Chondrocyte (in vitro differentiated cells): ENCODE measurements around the gene SLAMF6. TPM values are rescaled to one million over a fixed set of nuclear protein-coding genes. Genes with fewer than 3 reads are reported as not detected.

ENCODE experiments used
- DNase-seq: peaks from one replicate; pipeline ENCODE4 v3.0.0; 2021; ENCODE audit warnings: mixed read lengths, low spot score
- H3K27ac Mint-ChIP-seq: one replicate; pipeline ENCODE4 v1.8.0; 2021; ENCODE audit warnings: mild to moderate bottlenecking, moderate library complexity, mixed read lengths; ENCODE audit not compliant: unreplicated experiment
- H3K27me3 Mint-ChIP-seq: 2 replicates; pipeline ENCODE4 v1.8.0; 2021; ENCODE audit warnings: low read depth, mixed read lengths
- H3K36me3 Mint-ChIP-seq: 2 replicates; pipeline ENCODE4 v1.8.0; 2021; ENCODE audit warnings: low read depth, mixed read lengths
- H3K4me1 Mint-ChIP-seq: 2 replicates; pipeline ENCODE4 v1.8.0; 2021; ENCODE audit warnings: low read depth, mild to moderate bottlenecking, mixed read lengths
- H3K4me3 Mint-ChIP-seq: one replicate; pipeline ENCODE4 v1.8.0; 2021; ENCODE audit warnings: mild to moderate bottlenecking, moderate library complexity, mixed read lengths; ENCODE audit not compliant: unreplicated experiment
- H3K9me3 Mint-ChIP-seq: 2 replicates; pipeline ENCODE4 v1.8.0; 2021; ENCODE audit warnings: low read depth, mixed read lengths
- CTCF ChIP-seq: fragments of 200-600 bp; sonication (generic); IDR thresholded peaks from 2 replicates; pipeline ENCODE4 v1.5.0; 2021; ENCODE audit warnings: antibody characterized with exemption, mild to moderate bottlenecking, moderate library complexity
- total RNA-seq: library from RNA; stranded (reverse); gene quantifications from 3 replicates; pipeline ENCODE4 v1.2.1, GENCODE V29; 2021

The SLAMF6 gene
- total RNA-seq, 1 donor from 2014 or later = not detected

- peaks cover 16% of the 10 kb centered on the region for H3K27me3 Mint-ChIP-seq
- no peak overlapping the region for H3K27ac Mint-ChIP-seq
- no peaks in the 10 kb centered on the region for H3K4me1 Mint-ChIP-seq
- H3K4me3 Mint-ChIP-seq = no peak overlapping the region
- no peaks in the 10 kb centered on the region for H3K9me3 Mint-ChIP-seq
- TF ChIP-seq CTCF = no peak
- DNase-seq = no peak
- no peaks in the 10 kb centered on the region for H3K36me3 Mint-ChIP-seq
Observed at GRCh38 chr1:160467576-160467975, 55.5 kb downstream of the SLAMF6 start.

GRCh38 chr1:160466961-160467360, 56.1 kb downstream of the SLAMF6 start:
- Mint-ChIP-seq H3K9me3 (no peaks in the 10 kb centered on the region), H3K36me3 (no peaks in the 10 kb centered on the region), H3K27ac (no peak overlapping the region), H3K4me3 (no peak overlapping the region), H3K27me3 (peaks cover 17% of the 10 kb centered on the region), H3K4me1 (no peaks in the 10 kb centered on the region)
- no peak for TF ChIP-seq CTCF
- no peak for DNase-seq

GRCh38 chr1:160465123-160465522, 57.9 kb downstream of the SLAMF6 start:
- no peaks in the 10 kb centered on the region for H3K9me3 Mint-ChIP-seq
- H3K4me1 Mint-ChIP-seq = no peaks in the 10 kb centered on the region
- peaks cover 21% of the 10 kb centered on the region for H3K27me3 Mint-ChIP-seq
- no peak for TF ChIP-seq CTCF
- DNase-seq = no peak
- no peak overlapping the region for H3K27ac Mint-ChIP-seq
- H3K36me3 Mint-ChIP-seq = no peaks in the 10 kb centered on the region
- no peak overlapping the region for H3K4me3 Mint-ChIP-seq

GRCh38 chr1:160460683-160461287, 62.3 kb downstream of the SLAMF6 start:
- no peak for TF ChIP-seq CTCF
- Mint-ChIP-seq H3K4me1 (no peaks in the 10 kb centered on the region), H3K4me3 (no peak overlapping the region), H3K36me3 (no peaks in the 10 kb centered on the region), H3K9me3 (no peaks in the 10 kb centered on the region), H3K27ac (no peak overlapping the region), H3K27me3 (peaks cover 19% of the 10 kb centered on the region)
- no peak for DNase-seq

- no peaks in the 10 kb centered on the region for H3K9me3 Mint-ChIP-seq
- peaks cover 19% of the 10 kb centered on the region for H3K27me3 Mint-ChIP-seq
- TF ChIP-seq CTCF = no peak
- no peak for DNase-seq
- no peak overlapping the region for H3K27ac Mint-ChIP-seq
- no peaks in the 10 kb centered on the region for H3K36me3 Mint-ChIP-seq
- H3K4me3 Mint-ChIP-seq = no peak overlapping the region
- no peaks in the 10 kb centered on the region for H3K4me1 Mint-ChIP-seq
Observed at GRCh38 chr1:160460214-160460642, 62.8 kb downstream of the SLAMF6 start.
